ENCODE data around the gene SLC8A3. TPM values are rescaled to one million over a fixed set of nuclear protein-coding genes. Genes with fewer than 3 reads are reported as not detected.

Gene SLC8A3
- total and polyA plus RNA-seq, 2 of the 13 experiments (the other 11 are each of a cell fraction or from before 2014, with no cell fraction given): 0.01 to 0.02 TPM

DNA sequence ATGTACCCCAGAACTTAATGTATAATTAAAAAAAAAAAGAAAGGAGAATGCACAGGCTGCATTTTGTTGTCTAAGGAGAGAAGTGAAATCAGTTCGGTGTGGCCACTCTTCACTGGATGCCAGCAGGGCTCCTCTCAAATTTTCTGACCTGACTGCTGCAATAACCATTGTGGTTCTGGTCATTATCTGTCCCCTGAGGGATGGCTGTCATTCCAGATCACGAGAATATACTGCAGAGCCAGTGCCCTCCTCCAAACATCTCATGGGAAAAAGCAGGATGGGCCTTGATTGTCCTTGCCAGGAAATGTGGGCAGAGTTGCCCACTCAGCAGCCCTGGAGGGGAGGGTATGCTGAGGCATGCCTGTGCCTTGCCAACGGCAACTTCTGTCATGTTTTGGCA lies 139.1 kb downstream of the SLC8A3 start (continued):
- no peak for TF ChIP-seq KLF12 (CRISPR knock-in tag; IDR thresholded peaks at IDR 0.05; ENCODE audit: borderline replicate concordance)
- TF ChIP-seq POGZ (CRISPR knock-in tag; IDR thresholded peaks at IDR 0.05): no peak
- no peak for TF ChIP-seq KDM5B (CRISPR knock-in tag; IDR thresholded peaks at IDR 0.05; ENCODE audit: borderline replicate concordance)
- no peak for TF ChIP-seq KMT2B (CRISPR knock-in tag; IDR thresholded peaks at IDR 0.05)
- no peak for TF ChIP-seq ZNF570 (CRISPR knock-in tag; IDR thresholded peaks at IDR 0.05; ENCODE audit: borderline replicate concordance)

DNA sequence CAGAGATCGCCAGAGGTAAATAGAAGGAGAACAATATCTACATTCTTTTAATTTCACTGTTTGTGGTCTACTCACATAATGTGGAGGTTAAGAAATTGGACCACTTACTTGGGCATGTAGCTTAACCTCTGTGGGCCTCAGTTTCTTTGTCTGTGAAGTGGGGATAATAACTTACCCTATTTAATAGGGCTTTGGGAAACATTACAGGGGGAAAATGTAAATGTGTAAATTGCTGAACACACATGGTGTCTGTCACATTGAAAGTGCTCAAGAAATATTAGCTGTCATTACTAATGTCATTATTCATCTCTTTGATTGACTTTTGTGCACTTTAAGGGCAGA lies 140.5 kb downstream of the SLC8A3 start:
- no peaks in the 10 kb centered on the region for H3K36me3 ChIP-seq (replicated peaks in 1 of 2; ENCODE audit: control insufficient read depth in 1 of 2, insufficient read depth in 2 of 2, low read length in 2 of 2)
- no peak overlapping the region for H2AFZ ChIP-seq (ENCODE audit: low read length)
- DNase-seq (ENCODE audit: low spot score): no peak
- ATAC-seq: no peak
- CTCF ChIA-PET (ENCODE audit: low intra/inter-chr PET ratio, low total read pairs): interaction anchor here (1.0 to 4.1 kb wide), 2 partner anchors 26 to 270 kb away, joined by 3 to 75 read pairs; no protein-coding TSS in a partner anchor
- no peak overlapping the region for H3K9ac ChIP-seq (ENCODE audit: insufficient read depth, low read depth, low read length)
- in situ Hi-C loops (cut with HindIII; ENCODE audit: extremely low pct_ligation_motif_present, low pct_unique_long_range_greater_than_20kb) (loop anchor here (5.0 kb wide), 1 partner anchor 269 kb away; no protein-coding TSS in a partner anchor), intact Hi-C loops (cut with micrococcal nuclease; ENCODE audit: unreplicated experiment) (loop anchor here (1.0 to 5.0 kb wide), 2 partner anchors 209 to 270 kb away; no protein-coding TSS in a partner anchor)
- no peak overlapping the region for H3K4me3 ChIP-seq (replicated peaks in 1 of 3; ENCODE audit: insufficient read depth in 1 of 3, low read depth in 2 of 3, low read length in 3 of 3)
- no peaks in the 10 kb centered on the region for H4K20me1 ChIP-seq (ENCODE audit: insufficient read depth, low read length)
- H3K27me3 ChIP-seq (ENCODE audit: control insufficient read depth in 1 of 2, insufficient read depth in 2 of 2, low read length in 2 of 2): no peaks in the 10 kb centered on the region
- no peak for FAIRE-seq
- POLR2A ChIA-PET: interaction anchor here (0.8 to 4.4 kb wide), 12 partner anchors 9 to 240 kb away, joined by 3 to 44 read pairs (median 6); partner anchors contain the start of gene SMOC1
- H3K4me1 ChIP-seq (ENCODE audit: insufficient read depth, low read length): peaks cover 74% of the 10 kb centered on the region
- H3K27ac ChIP-seq (ENCODE audit: extremely low read length, insufficient read depth, low read length): peak overlapping the region; percentile 71
- no TSS peak for BruUV-seq (replicated peaks)
- 6% methylated on average over 1 of the region's 1 CpG for WGBS (ENCODE audit: low lambda C conversion rate)
- H3K79me2 ChIP-seq (ENCODE audit: insufficient read depth, low read length): no peaks in the 10 kb centered on the region
- no peaks in the 10 kb centered on the region for H3K9me3 ChIP-seq (ENCODE audit: low read length)
- peak overlapping the region; percentile 70 for H3K4me2 ChIP-seq (ENCODE audit: low read depth, low read length)
- TF ChIP-seq NKX3-1 (CRISPR knock-in tag; IDR thresholded peaks at IDR 0.05) (0 out of 2 replicates have a peak, but pooled peaks have one; percentile 37), ZNF589 (CRISPR knock-in tag; conservative IDR thresholded peaks at IDR 0.05) (0 out of 2 replicates have a peak, but pooled peaks have one; percentile 25), ZFP36L1 (CRISPR knock-in tag; IDR thresholded peaks at IDR 0.05) (no peak), ZNF121 (CRISPR knock-in tag; IDR thresholded peaks at IDR 0.05) (peak; percentile 43; the same call in 1 of the 2 replicates), NCOR1 (IDR thresholded peaks at IDR 0.05; ENCODE audit: borderline replicate concordance, low read length) (peak; percentile 18; the same call in 1 of the 2 replicates), KAT8 (CRISPR knock-in tag; IDR thresholded peaks at IDR 0.05) (peak; percentile 19; the same call in 1 of the 2 replicates), AKAP8 (CRISPR knock-in tag; IDR thresholded peaks at IDR 0.05) (no peak), ZNF326 (CRISPR knock-in tag; IDR thresholded peaks at IDR 0.05; ENCODE audit: borderline replicate concordance) (no peak), ZMYM3 (CRISPR knock-in tag; IDR thresholded peaks at IDR 0.05) (peak; percentile 93), ZNF572 (CRISPR knock-in tag; IDR thresholded peaks at IDR 0.05) (no peak), ZNF3 (CRISPR knock-in tag; IDR thresholded peaks at IDR 0.05) (peak; percentile 80; the same call in 1 of the 2 replicates), CEBPG (CRISPR knock-in tag; IDR thresholded peaks at IDR 0.05) (peak; percentile 23), RARA (CRISPR knock-in tag; IDR thresholded peaks at IDR 0.05) (no peak), EHMT2 (IDR thresholded peaks at IDR 0.05; ENCODE audit: borderline replicate concordance, low read depth, low read length) (peak; percentile 60; the same call in 1 of the 2 replicates), MED8 (CRISPR knock-in tag; IDR thresholded peaks at IDR 0.05; ENCODE audit: insufficient replicate concordance) (no peak), THYN1 (CRISPR knock-in tag; IDR thresholded peaks at IDR 0.05; ENCODE audit: borderline replicate concordance, low read depth) (no peak), PHF21A (CRISPR knock-in tag; IDR thresholded peaks at IDR 0.05) (0 out of 2 replicates have a peak, but pooled peaks have one; percentile 37), ZBTB21 (CRISPR knock-in tag; IDR thresholded peaks at IDR 0.05) (no peak), ZNF629 (CRISPR knock-in tag; conservative IDR thresholded peaks at IDR 0.05) (peak; percentile 100), SSRP1 (CRISPR knock-in tag; IDR thresholded peaks at IDR 0.05) (peak; percentile 53; the same call in 1 of the 2 replicates), GATAD2A (CRISPR knock-in tag; IDR thresholded peaks at IDR 0.05) (peak; percentile 44; the same call in 1 of the 2 replicates)
- TF ChIP-seq, protein P1, sequence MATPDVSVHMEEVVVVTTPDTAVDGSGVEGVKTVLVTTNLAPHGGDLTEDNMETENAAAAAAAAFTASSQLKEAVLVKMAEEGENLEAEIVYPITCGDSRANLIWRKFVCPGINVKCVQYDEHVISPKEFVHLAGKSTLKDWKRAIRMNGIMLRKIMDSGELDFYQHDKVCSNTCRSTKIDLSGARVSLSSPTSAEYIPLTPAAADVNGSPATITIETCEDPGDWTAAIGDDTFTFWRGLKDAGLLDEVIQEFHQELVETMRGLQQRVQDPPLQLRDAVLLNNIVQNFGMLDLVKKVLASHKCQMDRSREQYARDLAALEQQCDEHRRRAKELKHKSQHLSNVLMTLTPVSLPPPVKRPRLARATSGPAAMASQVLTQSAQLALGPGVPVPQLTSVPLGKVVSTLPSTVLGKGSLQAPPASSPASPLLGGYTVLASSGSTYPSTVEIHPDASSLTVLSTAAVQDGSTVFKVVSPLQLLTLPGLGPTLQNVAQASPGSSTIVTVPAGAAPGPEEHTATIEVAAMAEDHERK (CRISPR knock-in tag; IDR thresholded peaks at IDR 0.05; ENCODE audit: low read depth): no peak
